ENCODE data around the gene SLC16A2.
"Not testable (repeated sequence)": the region's sequence is repeated elsewhere in the genome, so short reads cannot be mapped to it uniquely, and the experiment has no call there.

The SLC16A2 gene

DNA sequence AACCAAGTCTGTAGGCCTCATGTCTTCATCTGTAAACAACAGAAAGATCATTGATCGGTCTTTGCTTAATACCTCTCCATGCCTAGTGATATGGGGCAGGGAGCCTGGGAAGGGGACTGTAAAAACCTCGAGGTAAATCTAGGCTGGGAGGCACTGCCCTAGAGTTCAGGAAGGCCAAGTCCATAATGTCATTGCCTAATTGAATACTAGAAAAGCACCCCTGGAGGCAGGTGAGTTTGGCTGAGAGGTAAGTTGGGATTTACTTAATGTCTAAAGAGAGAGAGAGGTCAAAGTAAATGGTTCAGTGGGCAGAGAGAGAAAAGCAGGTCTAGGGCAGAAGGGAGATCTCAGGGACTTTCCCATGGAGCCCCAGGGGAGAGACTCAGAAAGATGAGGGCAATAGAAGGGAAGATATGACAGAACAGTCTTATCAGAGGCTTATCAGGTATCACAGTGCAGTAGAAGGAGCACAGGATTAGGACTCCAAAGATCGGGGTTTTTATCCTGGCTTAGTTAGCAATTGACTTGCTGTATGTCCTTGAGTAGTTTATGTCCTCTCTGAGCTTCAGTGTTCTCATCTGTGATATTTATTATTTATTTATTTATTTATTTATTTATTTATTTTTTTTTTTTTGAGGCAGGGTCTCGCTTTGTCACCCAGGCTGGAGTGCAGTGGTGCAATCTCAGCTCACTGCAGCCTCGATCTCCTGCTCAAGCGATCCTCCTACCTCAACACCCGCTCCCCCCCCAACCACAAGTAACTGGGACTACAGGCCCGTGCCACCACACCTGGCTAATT lies 85.2 kb downstream of the SLC16A2 start:
- no peak overlapping the region for H3K4me3 ChIP-seq (ENCODE audit: low read depth, low read length)
- TF ChIP-seq, protein P1, sequence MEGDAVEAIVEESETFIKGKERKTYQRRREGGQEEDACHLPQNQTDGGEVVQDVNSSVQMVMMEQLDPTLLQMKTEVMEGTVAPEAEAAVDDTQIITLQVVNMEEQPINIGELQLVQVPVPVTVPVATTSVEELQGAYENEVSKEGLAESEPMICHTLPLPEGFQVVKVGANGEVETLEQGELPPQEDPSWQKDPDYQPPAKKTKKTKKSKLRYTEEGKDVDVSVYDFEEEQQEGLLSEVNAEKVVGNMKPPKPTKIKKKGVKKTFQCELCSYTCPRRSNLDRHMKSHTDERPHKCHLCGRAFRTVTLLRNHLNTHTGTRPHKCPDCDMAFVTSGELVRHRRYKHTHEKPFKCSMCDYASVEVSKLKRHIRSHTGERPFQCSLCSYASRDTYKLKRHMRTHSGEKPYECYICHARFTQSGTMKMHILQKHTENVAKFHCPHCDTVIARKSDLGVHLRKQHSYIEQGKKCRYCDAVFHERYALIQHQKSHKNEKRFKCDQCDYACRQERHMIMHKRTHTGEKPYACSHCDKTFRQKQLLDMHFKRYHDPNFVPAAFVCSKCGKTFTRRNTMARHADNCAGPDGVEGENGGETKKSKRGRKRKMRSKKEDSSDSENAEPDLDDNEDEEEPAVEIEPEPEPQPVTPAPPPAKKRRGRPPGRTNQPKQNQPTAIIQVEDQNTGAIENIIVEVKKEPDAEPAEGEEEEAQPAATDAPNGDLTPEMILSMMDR (IDR thresholded peaks at IDR 0.05; ENCODE audit: low read depth, low read length), result no peak

DNA sequence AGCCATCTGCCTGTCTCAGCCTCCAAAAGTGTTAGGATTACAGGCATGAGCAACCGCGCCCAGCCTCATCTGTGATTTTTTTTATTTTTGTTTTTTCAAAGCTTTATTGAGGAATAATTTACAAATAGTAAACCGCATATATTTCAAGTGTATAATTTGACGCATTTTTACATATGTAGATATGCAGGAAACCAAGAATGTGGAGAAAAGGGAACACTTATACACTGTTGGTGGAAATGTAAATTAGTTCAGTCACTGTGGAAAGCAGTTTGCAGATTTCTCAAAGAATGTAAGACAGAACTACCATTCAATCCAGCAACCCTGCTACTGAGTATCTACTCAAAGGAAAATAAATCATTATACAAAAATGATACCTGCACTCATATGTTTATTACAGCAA lies 85.9 kb downstream of the SLC16A2 start:
- TF ChIP-seq, protein P1 (IDR thresholded peaks at IDR 0.05; ENCODE audit: low read depth, low read length), result no peak
- H3K4me3 ChIP-seq (ENCODE audit: low read depth, low read length), result no peak overlapping the region

DNA sequence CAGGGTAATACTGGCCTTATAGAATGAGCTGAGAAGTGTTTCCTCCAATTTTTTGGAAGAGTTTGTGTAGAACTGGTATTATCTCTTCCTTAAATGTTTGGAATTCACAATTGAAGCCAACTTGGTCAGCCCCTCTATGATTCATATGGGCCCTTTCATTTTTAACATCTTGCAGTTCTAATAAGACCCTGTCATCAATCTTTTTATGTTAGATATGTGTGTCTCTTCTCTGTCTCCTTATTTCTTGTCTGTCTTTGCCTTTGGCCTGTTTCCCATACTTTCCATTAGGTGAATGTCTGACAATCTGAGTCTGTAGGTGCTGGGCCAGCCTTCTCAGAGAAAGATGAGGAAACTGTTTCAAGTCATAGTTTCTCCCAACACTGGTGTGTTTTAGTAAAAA lies 88.7 kb downstream of the SLC16A2 start:
- H3K4me3 ChIP-seq (ENCODE audit: low read depth, low read length), result no peak overlapping the region
- TF ChIP-seq, protein P1 (IDR thresholded peaks at IDR 0.05; ENCODE audit: low read depth, low read length), result no peak

DNA sequence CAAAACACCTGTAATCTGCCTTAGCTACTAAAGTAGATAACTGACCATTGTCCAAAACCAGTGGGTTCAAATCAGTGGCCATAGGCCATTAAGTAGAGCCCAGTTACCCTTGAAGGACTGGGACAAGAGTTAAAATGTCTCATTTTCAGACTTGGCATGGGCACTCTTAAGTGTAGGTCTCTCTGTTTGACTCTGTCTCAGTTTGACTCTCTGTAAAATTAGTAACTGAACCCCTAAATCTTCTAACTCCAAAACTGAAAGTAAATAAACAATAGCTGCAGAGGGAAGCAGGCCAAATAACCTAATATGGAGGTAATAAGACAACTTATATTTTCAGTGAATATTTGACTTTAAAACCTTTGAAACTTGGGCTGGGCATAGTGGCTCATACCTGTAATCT lies 89.1 kb downstream of the SLC16A2 start:
- TF ChIP-seq, protein P1 (IDR thresholded peaks at IDR 0.05; ENCODE audit: low read depth, low read length), result no peak
- no peak overlapping the region for H3K4me3 ChIP-seq (ENCODE audit: low read depth, low read length)

DNA sequence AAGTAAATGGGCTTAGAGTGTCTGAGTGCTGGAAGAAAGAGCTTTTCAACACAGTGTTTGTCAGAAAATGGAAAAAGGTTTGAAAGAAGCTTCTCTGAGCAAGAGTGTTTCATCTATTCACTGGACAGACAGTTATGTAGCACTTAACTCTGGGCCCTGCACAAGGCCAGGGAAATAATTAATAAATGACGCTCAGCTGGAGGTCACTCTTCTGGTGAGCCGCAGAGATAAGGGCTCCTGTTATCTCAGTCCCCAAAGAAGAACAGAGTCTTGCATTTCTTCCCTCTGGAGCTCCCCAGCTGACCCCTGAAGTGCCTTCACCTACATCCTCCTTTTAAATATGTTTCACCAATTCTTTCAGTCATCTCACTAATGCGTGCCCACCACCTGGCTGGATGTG lies 90.4 kb downstream of the SLC16A2 start:
- TF ChIP-seq, protein P1 (IDR thresholded peaks at IDR 0.05; ENCODE audit: low read depth, low read length), result no peak

DNA sequence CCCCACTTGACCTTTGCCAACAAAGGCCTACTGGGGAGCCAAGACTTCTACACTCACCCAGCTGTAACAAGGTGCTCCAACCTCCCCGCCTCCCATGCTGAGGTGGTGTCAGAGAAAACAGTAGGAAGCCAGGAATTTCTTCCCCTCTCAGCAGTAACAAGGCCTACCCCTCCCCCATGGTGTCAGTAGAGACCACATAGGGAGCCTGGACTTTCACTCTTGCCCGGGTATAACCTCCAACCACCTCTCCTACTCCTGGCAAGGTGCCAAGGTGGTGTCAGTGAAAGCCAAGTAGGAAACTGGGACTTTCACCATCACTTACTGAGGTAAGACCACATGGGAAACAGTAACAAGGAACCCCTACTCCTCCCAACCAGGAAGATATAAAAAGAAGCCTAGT lies 93.1 kb downstream of the SLC16A2 start:
- TF ChIP-seq, protein P1 (IDR thresholded peaks at IDR 0.05; ENCODE audit: low read depth, low read length), result no peak
- H3K4me3 ChIP-seq (ENCODE audit: low read depth, low read length), result no peak overlapping the region

More for the DNA sequence above, 90.4 kb downstream of the SLC16A2 start:
- H3K4me3 ChIP-seq (ENCODE audit: low read depth, low read length), result no peak overlapping the region

DNA sequence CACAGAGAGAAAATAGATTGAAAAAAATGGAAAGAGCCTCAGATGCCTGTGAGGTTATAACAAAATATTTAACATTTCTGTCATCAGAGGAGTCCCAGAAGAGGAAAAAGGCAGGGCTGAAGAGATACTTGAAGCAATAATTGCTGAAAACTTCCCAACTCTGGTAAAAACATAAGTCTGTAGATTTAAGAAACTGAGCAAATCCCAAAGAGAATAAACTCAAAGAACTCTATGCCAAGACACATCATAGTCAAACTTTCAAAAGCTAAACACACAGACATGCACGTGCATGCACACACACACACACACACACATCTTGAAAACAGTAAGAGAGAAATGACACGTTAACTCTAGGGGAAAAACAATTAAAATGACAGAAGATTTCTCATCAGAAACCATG lies 94.1 kb downstream of the SLC16A2 start:
- TF ChIP-seq, protein P1 (IDR thresholded peaks at IDR 0.05; ENCODE audit: low read depth, low read length), result no peak
- no peak overlapping the region for H3K4me3 ChIP-seq (ENCODE audit: low read depth, low read length)

DNA sequence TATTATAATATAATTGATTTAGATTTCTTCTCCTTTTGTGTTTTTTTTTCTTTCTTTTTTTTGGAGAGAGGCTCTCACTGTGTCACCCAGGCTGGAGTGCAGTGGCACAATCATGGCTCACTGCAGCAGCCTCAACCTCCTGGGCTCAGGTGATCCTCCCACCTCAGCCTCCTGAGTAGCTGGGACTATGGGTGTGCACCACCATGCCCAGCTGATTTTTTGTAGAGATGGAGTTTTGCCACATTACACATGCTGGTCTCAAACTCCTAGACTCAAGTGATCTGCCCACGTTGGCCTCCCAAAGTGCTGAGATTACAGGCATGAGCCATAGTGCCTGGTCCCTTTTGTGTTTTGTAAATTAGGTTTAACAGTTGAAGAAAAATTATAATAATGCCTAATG lies 94.7 kb downstream of the SLC16A2 start:
- H3K4me3 ChIP-seq (ENCODE audit: low read depth, low read length), result not testable (repeated sequence)
